ACC112 (cell line): ENCODE data around the gene CFHR1.

ENCODE experiments used
- H2AFZ ChIP-seq: fragments of 200-600 bp; sonication (generic); one replicate; pipeline ENCODE4 v1.6.0; 2017; ENCODE audit warnings: antibody characterized with exemption, low read length; ENCODE audit not compliant: unreplicated experiment
- H3K27ac ChIP-seq: fragments of 200-600 bp; sonication (generic); 2 replicates; pipeline ENCODE4 v1.5.1; 2014; ENCODE audit warnings: low read depth, mild to moderate bottlenecking, antibody characterized with exemption, low read length, moderate library complexity
- H3K27me3 ChIP-seq: fragments of 200-600 bp; sonication (generic); 2 replicates; pipeline ENCODE4 v1.6.1; 2014; ENCODE audit warnings: mild to moderate bottlenecking, antibody characterized with exemption, low read length, moderate library complexity, mixed read lengths; ENCODE audit not compliant: insufficient read depth
- H3K36me3 ChIP-seq: fragments of 200-600 bp; sonication (generic); 2 replicates; pipeline ENCODE4 v1.6.1; 2016; ENCODE audit warnings: mild to moderate bottlenecking, antibody characterized with exemption, low read length, moderate library complexity, mixed read lengths; ENCODE audit not compliant: insufficient read depth
- H3K4me1 ChIP-seq: fragments of 200-600 bp; sonication (generic); one replicate; pipeline ENCODE4 v1.6.1; 2016; ENCODE audit warnings: low read length, mixed read lengths; ENCODE audit not compliant: insufficient read depth, unreplicated experiment, control insufficient read depth
- H3K4me3 ChIP-seq: fragments of 200-600 bp; sonication (generic); 2 replicates; pipeline ENCODE4 v1.5.1; 2014; ENCODE audit warnings: mild to moderate bottlenecking, low read depth, low read length
- H3K79me2 ChIP-seq: fragments of 200-600 bp; sonication (generic); one replicate; pipeline ENCODE4 v1.6.0; 2016; ENCODE audit warnings: low read length; ENCODE audit not compliant: control insufficient read depth, unreplicated experiment, insufficient read depth

Gene CFHR1

GRCh38 chr1:196875935-196876334 is 56.4 kb downstream of the CFHR1 start:
- Histone ChIP-seq H3K27me3 (peaks cover 4% of the 10 kb centered on the region; the same call in 1 of the 2 replicates), H2AFZ (no peak overlapping the region), H3K4me3 (no peak overlapping the region), H3K27ac (no peak overlapping the region), H3K4me1 (no peaks in the 10 kb centered on the region), H3K36me3 (no peaks in the 10 kb centered on the region), H3K79me2 (no peaks in the 10 kb centered on the region)

- H3K27ac ChIP-seq = no peak overlapping the region
- H3K4me3 ChIP-seq = peak overlapping the region; percentile 79
- H3K4me1 ChIP-seq = no peaks in the 10 kb centered on the region
- H2AFZ ChIP-seq = peak overlapping the region; percentile 47
- no peaks in the 10 kb centered on the region for H3K36me3 ChIP-seq
- peaks cover 4% of the 10 kb centered on the region; the same call in 1 of the 2 replicates for H3K27me3 ChIP-seq
- no peaks in the 10 kb centered on the region for H3K79me2 ChIP-seq
Observed at GRCh38 chr1:196877964-196878363, 58.4 kb downstream of the CFHR1 start.
